Suprapubic skin (tissue), 3 donors: Measurements from ENCODE around the gene MFN2.

ENCODE experiments used
- CTCF ChIP-seq, 2 donors: fragments of 200-600 bp in 1 of 2; fragments of 450-650 bp in 1 of 2; sonication (generic) in 1 of 2; IDR thresholded peaks; one replicate each; pipeline ENCODE4 v1.5.1; 2016 to 2019; ENCODE audit warnings: antibody characterized with exemption in 2 of 2, mild to moderate bottlenecking in 1 of 2, moderate library complexity in 1 of 2
- EP300 ChIP-seq: sonication (generic); formaldehyde crosslinking; IDR thresholded peaks from one replicate; pipeline ENCODE4 v1.6.1; 2017; ENCODE audit warnings: antibody characterized with exemption
- POLR2A ChIP-seq, 2 donors: fragments of 450-650 bp; IDR thresholded peaks; one replicate each; pipeline ENCODE4 v1.6.1; 2017; ENCODE audit warnings: antibody characterized with exemption in 2 of 2, mild to moderate bottlenecking in 2 of 2, moderate library complexity in 2 of 2

- TF ChIP-seq POLR2A (IDR thresholded peaks at IDR 0.05) (no peak), CTCF (IDR thresholded peaks at IDR 0.05) (no peak), EP300 (no peak)
These were observed 79.0 kb downstream of the MFN2 start for GRCh38 chr1:12059226-12059625.
